Activated naive CD4-positive, alpha-beta T cell treated with anti-CD3 and anti-CD28 coated beads, Interleukin-2, amount 50 U/mL, for 24 hours (primary cell): ENCODE results near the gene MORN2.

ENCODE experiments used
- H3K27ac Mint-ChIP-seq: one replicate; pipeline ENCODE4 v1.8.0; 2021; ENCODE audit warnings: mild to moderate bottlenecking, mixed read lengths
- H3K27me3 Mint-ChIP-seq: one replicate; pipeline ENCODE4 v1.8.0; 2021; ENCODE audit warnings: mixed read lengths
- H3K36me3 Mint-ChIP-seq: one replicate; pipeline ENCODE4 v1.8.0; 2021; ENCODE audit warnings: mixed read lengths
- H3K4me1 Mint-ChIP-seq: one replicate; pipeline ENCODE4 v1.8.0; 2021; ENCODE audit warnings: mixed read lengths
- H3K4me3 Mint-ChIP-seq: one replicate; pipeline ENCODE4 v1.8.0; 2021; ENCODE audit warnings: mild to moderate bottlenecking, mixed read lengths
- H3K9me3 Mint-ChIP-seq: one replicate; pipeline ENCODE4 v1.8.0; 2021; ENCODE audit warnings: mixed read lengths

Gene MORN2

DNA sequence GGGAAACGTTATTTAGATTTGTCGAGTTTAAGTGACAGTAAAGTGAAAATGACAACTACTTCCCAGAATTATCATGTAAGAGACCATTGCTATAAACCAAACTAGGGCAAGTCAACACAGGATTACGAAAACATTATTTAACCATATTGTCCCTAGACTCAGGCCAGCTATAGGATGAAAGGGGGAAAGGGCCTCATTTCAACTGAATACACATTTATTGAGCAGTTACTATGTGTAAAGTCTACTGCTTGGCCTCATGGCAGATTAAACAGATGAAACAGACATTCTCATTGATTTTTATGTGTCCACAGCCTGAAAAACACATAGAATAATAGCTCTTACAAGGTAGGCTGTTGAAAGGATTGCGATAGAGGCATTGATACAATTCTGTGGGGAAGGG, 46.6 kb downstream of the MORN2 start:
- no peaks in the 10 kb centered on the region for H3K9me3 Mint-ChIP-seq
- H3K4me3 Mint-ChIP-seq: no peak overlapping the region
- no peak overlapping the region for H3K27ac Mint-ChIP-seq
- H3K27me3 Mint-ChIP-seq: peaks cover 2% of the 10 kb centered on the region
- no peaks in the 10 kb centered on the region for H3K4me1 Mint-ChIP-seq
- H3K36me3 Mint-ChIP-seq: no peaks in the 10 kb centered on the region

DNA sequence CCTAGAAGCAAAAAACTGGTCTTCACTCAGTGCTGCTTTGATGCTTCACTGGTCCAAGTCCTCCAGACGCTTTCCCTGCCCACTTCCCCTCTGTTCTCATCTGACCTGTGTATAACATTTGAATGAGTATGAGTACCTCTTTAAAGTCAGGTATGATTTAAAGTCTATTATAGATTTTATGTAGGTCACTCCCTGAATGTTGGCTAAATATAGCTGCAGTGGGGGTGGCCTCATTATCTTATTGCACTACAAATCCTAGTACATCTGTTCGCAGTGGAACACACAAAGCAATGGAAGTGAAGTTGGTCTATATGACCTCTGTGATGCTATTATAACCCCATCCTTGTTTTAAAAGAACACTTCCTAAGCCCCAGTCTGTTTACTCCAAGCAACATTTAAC, 47.1 kb downstream of the MORN2 start:
- Mint-ChIP-seq H3K27me3 (peaks cover 2% of the 10 kb centered on the region), H3K27ac (no peak overlapping the region), H3K4me1 (no peaks in the 10 kb centered on the region), H3K4me3 (no peak overlapping the region), H3K36me3 (no peaks in the 10 kb centered on the region), H3K9me3 (no peaks in the 10 kb centered on the region)

DNA sequence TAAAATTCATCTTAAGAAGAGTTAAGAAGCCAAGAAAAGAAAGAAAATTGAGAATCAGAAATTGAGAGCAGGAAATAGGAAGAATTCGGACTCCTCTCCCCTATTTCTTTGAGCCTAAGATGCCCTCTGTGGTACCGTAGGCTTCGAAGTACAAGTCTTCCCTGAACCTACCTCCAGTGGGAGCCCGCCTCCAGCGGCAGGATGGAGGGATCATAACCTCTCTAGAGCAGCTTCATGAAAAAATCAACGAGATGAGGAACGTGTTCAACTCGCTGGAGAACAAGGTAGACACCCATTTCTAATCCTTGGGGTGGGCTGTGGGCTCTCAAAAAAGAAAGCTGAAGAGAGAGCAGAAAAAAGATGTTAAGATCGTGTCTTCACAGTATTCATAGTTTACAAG, 50.2 kb downstream of the MORN2 start:
- Mint-ChIP-seq H3K4me3 (no peak overlapping the region), H3K36me3 (no peaks in the 10 kb centered on the region), H3K4me1 (no peaks in the 10 kb centered on the region), H3K9me3 (no peaks in the 10 kb centered on the region), H3K27me3 (peaks cover 2% of the 10 kb centered on the region), H3K27ac (no peak overlapping the region)

DNA sequence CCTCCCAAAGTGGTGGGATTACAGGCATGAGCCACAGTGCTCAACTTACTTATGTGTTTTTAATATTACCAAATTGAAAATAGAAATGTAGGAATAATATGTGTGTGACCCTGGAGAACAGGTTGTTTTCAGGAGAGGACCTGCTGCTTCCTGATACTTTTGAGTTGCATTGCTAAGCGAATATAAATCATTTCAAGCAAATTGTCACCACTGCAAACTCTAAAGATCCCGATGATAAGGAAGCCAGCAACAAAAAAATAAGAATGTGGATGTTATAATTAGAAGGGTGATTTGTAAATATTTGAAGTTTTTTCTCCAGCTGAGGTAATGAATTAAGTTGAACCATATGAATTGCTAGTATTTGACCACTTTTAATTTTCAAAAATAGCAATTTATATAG, 54.8 kb downstream of the MORN2 start:
- H3K27ac Mint-ChIP-seq: no peak overlapping the region

More for the DNA sequence above, 54.8 kb downstream of the MORN2 start:
- Mint-ChIP-seq H3K4me3 (no peak overlapping the region), H3K4me1 (peaks cover 1% of the 10 kb centered on the region), H3K27me3 (peaks cover 2% of the 10 kb centered on the region), H3K9me3 (no peaks in the 10 kb centered on the region), H3K36me3 (no peaks in the 10 kb centered on the region)
